ENCODE data around the gene LCN6.
"Not testable (repeated sequence)": the region's sequence is repeated elsewhere in the genome, so short reads cannot be mapped to it uniquely, and the experiment has no call there.

LCN6 gene

DNA sequence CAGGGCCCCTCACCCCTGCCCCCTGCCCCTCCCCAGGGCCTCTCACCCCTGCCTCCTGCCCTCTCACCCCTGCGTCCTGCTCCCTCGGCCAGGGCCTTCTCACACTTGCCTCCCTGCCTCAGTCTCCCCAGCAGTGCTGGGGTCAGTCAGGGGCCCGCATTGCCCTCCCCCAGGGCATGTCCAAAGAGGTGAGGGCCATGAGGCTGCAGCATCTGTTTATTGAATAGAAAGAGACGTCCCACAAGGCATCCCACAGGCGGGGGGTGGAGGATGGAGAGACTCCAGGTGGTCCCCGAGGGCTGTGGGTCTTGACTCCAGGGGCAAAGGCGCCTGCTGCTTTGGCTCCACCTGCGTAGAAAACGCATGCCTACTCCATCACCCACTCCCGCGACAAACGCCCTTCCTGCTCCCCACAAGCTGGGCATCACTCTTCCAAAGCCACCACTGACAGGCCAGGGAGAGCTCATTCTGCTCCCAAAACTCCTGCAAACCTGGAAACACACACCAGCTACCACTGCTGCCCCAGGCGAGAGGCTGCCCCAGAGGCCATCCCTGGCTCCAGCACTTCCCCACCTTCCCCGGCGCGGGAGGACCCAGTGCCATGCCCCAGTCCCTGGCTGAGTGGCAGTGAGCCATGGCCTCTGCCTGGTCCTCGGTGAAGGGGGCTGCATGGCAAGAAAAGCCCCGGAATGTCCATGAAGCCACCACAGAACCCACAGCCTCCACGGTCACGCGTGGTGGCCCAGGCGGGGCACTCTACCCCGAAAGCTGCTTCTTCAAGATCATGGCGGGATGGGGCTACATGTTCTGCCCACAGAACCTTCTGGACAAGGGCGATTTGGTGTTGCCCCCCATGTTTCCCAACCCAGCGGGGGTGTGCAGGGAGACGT is 11.4 kb upstream of the LCN6 start:
- TF ChIP-seq, protein P1, sequence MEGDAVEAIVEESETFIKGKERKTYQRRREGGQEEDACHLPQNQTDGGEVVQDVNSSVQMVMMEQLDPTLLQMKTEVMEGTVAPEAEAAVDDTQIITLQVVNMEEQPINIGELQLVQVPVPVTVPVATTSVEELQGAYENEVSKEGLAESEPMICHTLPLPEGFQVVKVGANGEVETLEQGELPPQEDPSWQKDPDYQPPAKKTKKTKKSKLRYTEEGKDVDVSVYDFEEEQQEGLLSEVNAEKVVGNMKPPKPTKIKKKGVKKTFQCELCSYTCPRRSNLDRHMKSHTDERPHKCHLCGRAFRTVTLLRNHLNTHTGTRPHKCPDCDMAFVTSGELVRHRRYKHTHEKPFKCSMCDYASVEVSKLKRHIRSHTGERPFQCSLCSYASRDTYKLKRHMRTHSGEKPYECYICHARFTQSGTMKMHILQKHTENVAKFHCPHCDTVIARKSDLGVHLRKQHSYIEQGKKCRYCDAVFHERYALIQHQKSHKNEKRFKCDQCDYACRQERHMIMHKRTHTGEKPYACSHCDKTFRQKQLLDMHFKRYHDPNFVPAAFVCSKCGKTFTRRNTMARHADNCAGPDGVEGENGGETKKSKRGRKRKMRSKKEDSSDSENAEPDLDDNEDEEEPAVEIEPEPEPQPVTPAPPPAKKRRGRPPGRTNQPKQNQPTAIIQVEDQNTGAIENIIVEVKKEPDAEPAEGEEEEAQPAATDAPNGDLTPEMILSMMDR (conservative IDR thresholded peaks at IDR 0.05) = no peak
- H3K27ac ChIP-seq = no peak overlapping the region

DNA sequence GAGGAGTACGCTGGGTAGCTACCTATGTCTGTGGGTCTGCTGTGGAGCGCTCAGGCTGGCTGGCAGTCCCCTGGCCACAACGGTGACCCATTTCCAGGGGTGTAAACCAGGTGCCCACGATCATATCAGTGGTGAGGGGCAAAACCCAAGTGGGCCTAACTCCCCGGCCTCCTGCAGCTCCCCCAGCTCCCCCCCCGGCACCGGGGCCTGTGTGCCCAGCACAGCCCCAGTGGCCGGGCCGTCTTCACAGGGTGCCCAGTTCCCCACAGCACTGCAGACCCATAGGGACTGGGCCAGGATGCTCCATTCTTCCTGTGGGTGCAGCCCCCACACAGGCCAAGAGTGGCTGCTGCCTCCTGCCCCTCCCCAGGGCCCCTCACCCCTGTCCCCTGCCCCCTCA is 10.7 kb upstream of the LCN6 start:
- H3K27ac ChIP-seq = no peak overlapping the region
- TF ChIP-seq, protein P1 (conservative IDR thresholded peaks at IDR 0.05) = no peak

DNA sequence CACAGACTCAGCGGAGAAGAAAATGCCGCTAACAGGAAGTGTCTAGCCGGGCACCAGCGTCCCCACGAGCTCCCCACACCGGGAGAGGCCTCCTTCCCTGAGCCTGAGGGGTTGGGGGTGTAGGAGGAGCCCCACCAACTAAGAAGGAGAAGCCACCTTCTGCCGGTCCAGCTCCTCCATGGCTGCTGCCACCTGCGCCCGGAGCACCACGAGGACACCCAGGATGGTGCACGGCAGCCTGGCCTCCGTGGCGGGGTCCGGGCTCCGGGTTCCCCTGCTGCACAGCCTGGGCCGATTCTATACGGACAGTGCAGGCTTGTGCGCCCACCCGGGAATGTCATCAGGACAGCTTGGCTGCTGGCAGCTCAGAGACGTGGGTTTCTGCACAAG is 9.4 kb upstream of the LCN6 start:
- TF ChIP-seq, protein P1 (conservative IDR thresholded peaks at IDR 0.05) = no peak

DNA sequence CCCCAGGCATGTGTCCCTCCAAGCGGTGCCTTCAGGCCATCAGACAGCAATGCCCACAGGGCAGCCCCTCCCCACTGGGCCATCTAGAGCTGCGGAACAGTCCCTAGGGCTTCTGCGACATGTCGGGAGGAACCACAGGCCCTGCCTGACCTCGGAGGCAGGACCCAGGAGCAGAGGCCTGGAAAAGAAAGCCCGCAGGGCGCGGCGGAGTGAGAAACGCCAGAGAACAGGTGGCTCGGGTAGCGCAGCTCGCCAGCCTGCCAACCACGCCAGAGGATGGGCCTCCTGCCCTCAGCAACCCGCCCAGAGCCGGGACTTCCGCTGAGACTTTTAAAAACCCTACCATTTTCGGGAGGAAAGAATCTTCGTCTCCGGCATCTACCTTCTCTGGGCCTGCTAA is 9.0 kb upstream of the LCN6 start:
- H3K27ac ChIP-seq = no peak overlapping the region

More for the DNA sequence above, 9.4 kb upstream of the LCN6 start:
- H3K27ac ChIP-seq = no peak overlapping the region

DNA sequence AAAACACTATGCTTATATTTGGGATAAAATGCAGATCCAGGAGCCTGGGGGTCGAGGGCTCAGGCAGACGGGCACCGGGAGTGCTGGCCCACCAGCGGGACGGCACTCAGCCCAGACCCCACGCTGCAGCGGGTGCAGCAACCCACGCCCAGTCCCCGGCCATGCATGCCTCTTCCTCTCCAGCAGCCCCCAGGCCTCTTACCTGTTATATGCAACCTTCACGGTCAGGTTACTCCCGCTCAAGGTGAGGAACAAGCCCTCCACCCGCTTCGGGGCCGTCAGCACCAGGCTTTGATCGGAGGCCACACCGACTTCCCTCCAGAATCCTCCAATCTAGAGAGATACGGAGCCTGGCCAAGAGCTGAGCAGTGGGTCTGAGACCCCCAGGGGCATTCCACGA is 8.5 kb upstream of the LCN6 start:
- TF ChIP-seq, protein P1 (conservative IDR thresholded peaks at IDR 0.05) = no peak
- no peak overlapping the region for H3K27ac ChIP-seq

More for the DNA sequence above, 9.0 kb upstream of the LCN6 start:
- TF ChIP-seq, protein P1 (conservative IDR thresholded peaks at IDR 0.05) = no peak

DNA sequence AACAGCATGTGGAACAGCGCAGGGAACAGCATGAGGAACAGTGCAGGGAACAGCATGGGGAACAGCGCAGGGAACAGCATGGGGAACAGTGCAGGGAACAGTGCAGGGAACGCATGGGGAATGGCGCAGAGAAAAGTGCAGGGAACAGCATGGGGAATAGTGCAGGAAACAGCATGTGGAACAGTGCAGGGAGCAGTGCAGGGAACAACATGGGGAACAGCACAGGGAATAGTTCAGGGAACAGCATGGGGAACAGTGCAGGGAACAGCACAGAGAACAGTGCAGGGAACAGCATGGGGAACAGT is 7.8 kb upstream of the LCN6 start:
- TF ChIP-seq, protein P1 (conservative IDR thresholded peaks at IDR 0.05) = no peak
- no peak overlapping the region for H3K27ac ChIP-seq

DNA sequence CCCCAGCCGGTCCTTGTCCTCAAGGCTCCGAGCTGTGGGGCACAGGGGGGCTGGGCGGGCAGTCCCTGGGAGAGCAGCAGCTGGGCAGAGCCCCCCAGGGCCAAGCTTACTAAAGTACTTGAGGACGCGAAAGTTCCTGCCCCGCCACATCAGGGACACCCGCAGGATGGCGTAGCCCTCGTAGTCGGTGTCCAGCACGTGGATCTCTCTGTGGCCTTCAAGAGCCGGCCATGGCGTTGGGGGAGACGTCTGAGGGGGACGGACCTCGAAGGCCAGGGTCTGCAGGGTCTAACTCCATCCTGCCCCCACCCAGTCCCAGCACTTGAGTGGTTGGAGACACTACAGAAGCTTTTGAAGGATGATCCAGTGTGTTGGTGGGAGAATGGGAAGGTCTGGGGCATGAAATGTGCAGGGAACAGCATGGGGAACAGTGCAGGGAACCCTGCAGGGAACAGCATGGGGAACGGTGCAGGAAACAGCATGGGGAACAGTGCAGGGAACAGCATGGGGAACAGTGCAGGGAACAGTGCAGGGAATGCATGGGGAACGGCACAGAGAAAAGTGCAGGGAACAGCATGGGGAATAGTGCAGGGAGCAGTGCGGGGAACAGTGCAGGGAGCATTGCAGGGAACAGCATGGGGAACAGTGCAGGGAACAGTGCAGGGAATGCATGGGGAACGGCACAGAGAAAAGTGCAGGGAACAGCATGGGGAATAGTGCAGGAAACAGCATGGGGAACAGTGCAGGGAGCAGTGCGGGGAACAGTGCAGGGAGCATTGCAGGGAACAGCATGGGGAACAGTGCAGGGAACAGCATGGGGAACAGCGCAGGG is 7.2 kb upstream of the LCN6 start:
- H3K27ac ChIP-seq = not testable (repeated sequence)

Measured in VCaP (cell line).